HepG2 (cell line): ENCODE data around the gene ARMC10. TPM values are rescaled to one million over a fixed set of nuclear protein-coding genes. Genes with fewer than 3 reads are reported as not detected.

Source experiments
- CEBPZ ChIP-seq: IDR thresholded peaks from 2 replicates; pipeline ENCODE4 v1.6.1; 2012; ENCODE audit warnings: low read length, improper control_type of control experiment
- GTF3A ChIP-seq: sonication (generic); formaldehyde crosslinking; conservative IDR thresholded peaks from 2 replicates; pipeline ENCODE4 v1.4.0; 2020; ENCODE audit warnings: mild to moderate bottlenecking, missing genetic modification reagents
- MAF1 ChIP-seq: sonication (generic); formaldehyde crosslinking; IDR thresholded peaks from 2 replicates; pipeline ENCODE4 v1.5.0; 2020; ENCODE audit warnings: missing genetic modification reagents, borderline replicate concordance
- MIER2 ChIP-seq: IDR thresholded peaks from 2 replicates; pipeline ENCODE4 v1.6.1; 2016; ENCODE audit warnings: missing biosample characterization, missing genetic modification reagents
- NCOA2 ChIP-seq: sonication (generic); formaldehyde crosslinking; IDR thresholded peaks from 2 replicates; pipeline ENCODE4 v1.8.0; 2022; ENCODE audit warnings: inconsistent platforms
- RORA ChIP-seq: sonication (generic); formaldehyde crosslinking; IDR thresholded peaks from 2 replicates; pipeline ENCODE4 v1.5.0; 2020; ENCODE audit warnings: mild to moderate bottlenecking, missing genetic modification reagents, moderate library complexity
- SP4 ChIP-seq: sonication (generic); formaldehyde crosslinking; IDR thresholded peaks from 2 replicates; pipeline ENCODE4 v1.8.1; 2023; ENCODE audit warnings: mild to moderate bottlenecking, missing genetic modification reagents
- TOE1 ChIP-seq: sonication (generic); formaldehyde crosslinking; IDR thresholded peaks from 2 replicates; pipeline ENCODE4 v1.4.0; 2020; ENCODE audit warnings: mild to moderate bottlenecking, missing genetic modification reagents
- ZNF205 ChIP-seq: IDR thresholded peaks from 2 replicates; pipeline ENCODE4 v1.6.1; 2018; ENCODE audit warnings: missing biosample characterization, missing genetic modification reagents
- ZNF280D ChIP-seq: sonication (generic); formaldehyde crosslinking; IDR thresholded peaks from 2 replicates; pipeline ENCODE4 v1.5.1; 2020; ENCODE audit warnings: mild to moderate bottlenecking, missing genetic modification reagents
- ZSCAN9 ChIP-seq: IDR thresholded peaks from 2 replicates; pipeline ENCODE4 v1.6.1; 2016; ENCODE audit warnings: borderline replicate concordance
- polyA plus RNA-seq, 8 experiments: library from polyadenylated mRNA; depleted of rRNA in 3 of 8; stranded (reverse) in 7 of 8; unstranded in 1 of 8; fragments of >200 nt; fragmentation: Illumina TruSeq in 4 of 8; extraction: Trizol in 4 of 8; gene quantifications; 2 replicates each; pipeline versions ENCODE4 v1.2.1 to v1.2.3, GENCODE V29; 2011 to 2016; ENCODE audit warnings: low read depth in 4 of 8, missing spikeins in 1 of 8, mixed read lengths in 1 of 8; ENCODE audit not compliant: insufficient read depth in 1 of 8
- total RNA-seq, 5 experiments: library from RNA; depleted of rRNA; stranded (reverse); fragments of >200 nt; fragmentation: Illumina TruSeq; extraction: Trizol; gene quantifications; 2 replicates each; pipeline ENCODE4 v1.2.3, GENCODE V29; 2016; ENCODE audit warnings: low read depth in 1 of 5
- TF ChIP-seq, protein P1 (sequence below): sonication (generic); formaldehyde crosslinking; conservative IDR thresholded peaks from 2 replicates; pipeline ENCODE4 v1.4.0; 2020; ENCODE audit warnings: missing genetic modification reagents
- TF ChIP-seq, protein P2 (sequence below): sonication (generic); formaldehyde crosslinking; IDR thresholded peaks from 2 replicates; pipeline ENCODE4 v1.4.0; 2020; ENCODE audit warnings: missing genetic modification reagents
- TF ChIP-seq, protein P3 (sequence below): sonication (generic); formaldehyde crosslinking; IDR thresholded peaks from 2 replicates; pipeline ENCODE4 v1.4.0; 2020; ENCODE audit warnings: low read depth, missing genetic modification reagents

ARMC10 gene
- total and polyA plus RNA-seq, 2 of the 13 experiments (the other 11 are each of a cell fraction or from before 2014, with no cell fraction given) = 11.3 to 23.7 TPM

- TF ChIP-seq ZNF280D (CRISPR knock-in tag) = no peak
- TF ChIP-seq, protein P1, sequence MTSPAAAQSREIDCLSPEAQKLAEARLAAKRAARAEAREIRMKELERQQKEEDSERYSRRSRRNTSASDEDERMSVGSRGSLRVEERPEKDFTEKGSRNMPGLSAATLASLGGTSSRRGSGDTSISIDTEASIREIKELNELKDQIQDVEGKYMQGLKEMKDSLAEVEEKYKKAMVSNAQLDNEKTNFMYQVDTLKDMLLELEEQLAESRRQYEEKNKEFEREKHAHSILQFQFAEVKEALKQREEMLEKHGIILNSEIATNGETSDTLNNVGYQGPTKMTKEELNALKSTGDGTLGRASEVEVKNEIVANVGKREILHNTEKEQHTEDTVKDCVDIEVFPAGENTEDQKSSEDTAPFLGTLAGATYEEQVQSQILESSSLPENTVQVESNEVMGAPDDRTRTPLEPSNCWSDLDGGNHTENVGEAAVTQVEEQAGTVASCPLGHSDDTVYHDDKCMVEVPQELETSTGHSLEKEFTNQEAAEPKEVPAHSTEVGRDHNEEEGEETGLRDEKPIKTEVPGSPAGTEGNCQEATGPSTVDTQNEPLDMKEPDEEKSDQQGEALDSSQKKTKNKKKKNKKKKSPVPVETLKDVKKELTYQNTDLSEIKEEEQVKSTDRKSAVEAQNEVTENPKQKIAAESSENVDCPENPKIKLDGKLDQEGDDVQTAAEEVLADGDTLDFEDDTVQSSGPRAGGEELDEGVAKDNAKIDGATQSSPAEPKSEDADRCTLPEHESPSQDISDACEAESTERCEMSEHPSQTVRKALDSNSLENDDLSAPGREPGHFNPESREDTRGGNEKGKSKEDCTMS = no peak
- no peak for TF ChIP-seq CEBPZ
- TF ChIP-seq NCOA2 = no peak
- TF ChIP-seq MAF1 = no peak
- no peak for TF ChIP-seq GTF3A (CRISPR knock-in tag)
- TF ChIP-seq MIER2 = no peak
- 0 out of 2 replicates have a peak, but pooled peaks have one; percentile 9 for TF ChIP-seq ZSCAN9 (CRISPR knock-in tag)
- TF ChIP-seq, protein P2, sequence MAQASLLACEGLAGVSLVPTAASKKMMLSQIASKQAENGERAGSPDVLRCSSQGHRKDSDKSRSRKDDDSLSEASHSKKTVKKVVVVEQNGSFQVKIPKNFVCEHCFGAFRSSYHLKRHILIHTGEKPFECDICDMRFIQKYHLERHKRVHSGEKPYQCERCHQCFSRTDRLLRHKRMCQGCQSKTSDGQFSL (CRISPR knock-in tag) = no peak
- TF ChIP-seq TOE1 (CRISPR knock-in tag) = no peak
- TF ChIP-seq SP4 (CRISPR knock-in tag) = peak; percentile 81
- 0 out of 2 replicates have a peak, but pooled peaks have one; percentile 16 for TF ChIP-seq ZNF205 (CRISPR knock-in tag)
- TF ChIP-seq RORA (CRISPR knock-in tag) = no peak
- TF ChIP-seq, protein P3, sequence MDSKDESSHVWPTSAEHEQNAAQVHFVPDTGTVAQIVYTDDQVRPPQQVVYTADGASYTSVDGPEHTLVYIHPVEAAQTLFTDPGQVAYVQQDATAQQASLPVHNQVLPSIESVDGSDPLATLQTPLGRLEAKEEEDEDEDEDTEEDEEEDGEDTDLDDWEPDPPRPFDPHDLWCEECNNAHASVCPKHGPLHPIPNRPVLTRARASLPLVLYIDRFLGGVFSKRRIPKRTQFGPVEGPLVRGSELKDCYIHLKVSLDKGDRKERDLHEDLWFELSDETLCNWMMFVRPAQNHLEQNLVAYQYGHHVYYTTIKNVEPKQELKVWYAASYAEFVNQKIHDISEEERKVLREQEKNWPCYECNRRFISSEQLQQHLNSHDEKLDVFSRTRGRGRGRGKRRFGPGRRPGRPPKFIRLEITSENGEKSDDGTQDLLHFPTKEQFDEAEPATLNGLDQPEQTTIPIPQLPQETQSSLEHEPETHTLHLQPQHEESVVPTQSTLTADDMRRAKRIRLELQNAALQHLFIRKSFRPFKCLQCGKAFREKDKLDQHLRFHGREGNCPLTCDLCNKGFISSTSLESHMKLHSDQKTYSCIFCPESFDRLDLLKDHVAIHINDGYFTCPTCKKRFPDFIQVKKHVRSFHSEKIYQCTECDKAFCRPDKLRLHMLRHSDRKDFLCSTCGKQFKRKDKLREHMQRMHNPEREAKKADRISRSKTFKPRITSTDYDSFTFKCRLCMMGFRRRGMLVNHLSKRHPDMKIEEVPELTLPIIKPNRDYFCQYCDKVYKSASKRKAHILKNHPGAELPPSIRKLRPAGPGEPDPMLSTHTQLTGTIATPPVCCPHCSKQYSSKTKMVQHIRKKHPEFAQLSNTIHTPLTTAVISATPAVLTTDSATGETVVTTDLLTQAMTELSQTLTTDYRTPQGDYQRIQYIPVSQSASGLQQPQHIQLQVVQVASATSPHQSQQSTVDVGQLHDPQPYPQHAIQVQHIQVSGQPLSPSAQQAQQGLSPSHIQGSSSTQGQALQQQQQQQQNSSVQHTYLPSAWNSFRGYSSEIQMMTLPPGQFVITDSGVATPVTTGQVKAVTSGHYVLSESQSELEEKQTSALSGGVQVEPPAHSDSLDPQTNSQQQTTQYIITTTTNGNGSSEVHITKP (CRISPR knock-in tag) = no peak
These were observed at the start of gene ARMC10, which contains the start of gene FBXL13 (continued) for GRCh38 chr7:103074519-103075336.
